Measurements from ENCODE around the gene CASP4.
A peak's percentile ranks its signal among the peaks of the same experiment; 100 is the strongest.

The CASP4 gene

GRCh38 chr11:104970756-104971155, 2.4 kb upstream of the CASP4 start:
- Histone ChIP-seq H3K4ac (ENCODE audit: low read length) (no peak overlapping the region), H2AK5ac (ENCODE audit: low read depth, low read length) (no peak overlapping the region), H3K18ac (ENCODE audit: low read length) (no peak overlapping the region), H3K4me1 (ENCODE audit: control insufficient read depth in 2 of 2, insufficient read depth in 1 of 2, low read depth in 1 of 2, low read length in 2 of 2) (no peaks in the 10 kb centered on the region), H3K4me2 (ENCODE audit: insufficient read depth, low read length, poor library complexity, severe bottlenecking) (no peak overlapping the region), H3K27me3 (ENCODE audit: control insufficient read depth in 3 of 3, insufficient read depth in 3 of 3, low read depth in 1 of 3, low read length in 3 of 3) (no peaks in the 10 kb centered on the region), H2BK15ac (ENCODE audit: low read length) (no peak overlapping the region), H2BK5ac (ENCODE audit: low read length) (no peak overlapping the region), H2AFZ (ENCODE audit: low read length) (no peak overlapping the region), H4K91ac (ENCODE audit: low read depth, low read length, poor library complexity) (no peak overlapping the region), H3K36me3 (replicated peaks in 1 of 2; ENCODE audit: control insufficient read depth in 2 of 2, insufficient read depth in 2 of 2, low read length in 2 of 2) (no peaks in the 10 kb centered on the region), H3K27ac (replicated peaks; ENCODE audit: low read length) (no peak overlapping the region), H3K4me3 (ENCODE audit: low read length in 2 of 2) (no peak overlapping the region), H3K23ac (ENCODE audit: low read depth, low read length, poor library complexity) (no peak overlapping the region), H4K8ac (ENCODE audit: low read depth, low read length) (no peak overlapping the region), H3K79me1 (ENCODE audit: low read depth, low read length) (no peaks in the 10 kb centered on the region), H3K9ac (ENCODE audit: low read depth, low read length, poor library complexity) (no peak overlapping the region), H3K14ac (ENCODE audit: low read length) (no peak overlapping the region), H2BK12ac (ENCODE audit: low read length) (no peak overlapping the region), H3K9me3 (replicated peaks in 1 of 2; ENCODE audit: control insufficient read depth in 2 of 2, insufficient read depth in 1 of 2, low read depth in 1 of 2, low read length in 2 of 2) (no peaks in the 10 kb centered on the region), H2BK120ac (ENCODE audit: low read depth, low read length) (no peak overlapping the region)
- DNase-seq (ENCODE audit: low spot score), result no peak

GRCh38 chr11:104968856-104969776, 742 bp upstream of the CASP4 start:
- no peak overlapping the region for H2AK5ac ChIP-seq (ENCODE audit: low read depth, low read length)
- H4K91ac ChIP-seq (ENCODE audit: low read depth, low read length, poor library complexity), result no peak overlapping the region
- no peaks in the 10 kb centered on the region for H3K4me1 ChIP-seq (ENCODE audit: control insufficient read depth in 2 of 2, insufficient read depth in 1 of 2, low read depth in 1 of 2, low read length in 2 of 2)
- no peak overlapping the region for H3K27ac ChIP-seq (replicated peaks; ENCODE audit: low read length)
- no peak overlapping the region for H3K4ac ChIP-seq (ENCODE audit: low read length)
- DNase-seq (ENCODE audit: low spot score), result no peak
- no peak overlapping the region for H2BK12ac ChIP-seq (ENCODE audit: low read length)
- H2BK120ac ChIP-seq (ENCODE audit: low read depth, low read length), result no peak overlapping the region
- no CpG with 5 or more reads among the region's 16 CpGs for WGBS, 2 donors (ENCODE audit: extremely low coverage in 2 of 2, insufficient read length in 2 of 2, insufficient replicate concordance in 1 of 2)
- no peak overlapping the region for H3K4me2 ChIP-seq (ENCODE audit: insufficient read depth, low read length, poor library complexity, severe bottlenecking)
- no peaks in the 10 kb centered on the region for H3K79me1 ChIP-seq (ENCODE audit: low read depth, low read length)
- H3K27me3 ChIP-seq (ENCODE audit: control insufficient read depth in 3 of 3, insufficient read depth in 3 of 3, low read depth in 1 of 3, low read length in 3 of 3), result no peaks in the 10 kb centered on the region
- H3K23ac ChIP-seq (ENCODE audit: low read depth, low read length, poor library complexity), result no peak overlapping the region
- no peaks in the 10 kb centered on the region for H3K36me3 ChIP-seq (replicated peaks in 1 of 2; ENCODE audit: control insufficient read depth in 2 of 2, insufficient read depth in 2 of 2, low read length in 2 of 2)
- H3K18ac ChIP-seq (ENCODE audit: low read length), result no peak overlapping the region
- no peak overlapping the region for H4K8ac ChIP-seq (ENCODE audit: low read depth, low read length)
- H2BK15ac ChIP-seq (ENCODE audit: low read length), result no peak overlapping the region
- no peak overlapping the region for H2BK5ac ChIP-seq (ENCODE audit: low read length)
- no peak overlapping the region for H3K9ac ChIP-seq (ENCODE audit: low read depth, low read length, poor library complexity)
- H2AFZ ChIP-seq (ENCODE audit: low read length), result no peak overlapping the region
- H3K9me3 ChIP-seq (replicated peaks in 1 of 2; ENCODE audit: control insufficient read depth in 2 of 2, insufficient read depth in 1 of 2, low read depth in 1 of 2, low read length in 2 of 2), result no peaks in the 10 kb centered on the region
- no peak overlapping the region for H3K14ac ChIP-seq (ENCODE audit: low read length)
- H3K4me3 ChIP-seq (ENCODE audit: low read length in 2 of 2), result no peak overlapping the region

- Histone ChIP-seq H2AFZ (ENCODE audit: low read length) (peak overlapping the region; percentile 29), H2AK5ac (ENCODE audit: low read depth, low read length) (no peak overlapping the region), H4K8ac (ENCODE audit: low read depth, low read length) (no peak overlapping the region), H2BK12ac (ENCODE audit: low read length) (no peak overlapping the region), H2BK5ac (ENCODE audit: low read length) (no peak overlapping the region), H2BK120ac (ENCODE audit: low read depth, low read length) (no peak overlapping the region), H3K4ac (ENCODE audit: low read length) (no peak overlapping the region), H3K36me3 (replicated peaks in 1 of 2; ENCODE audit: control insufficient read depth in 2 of 2, insufficient read depth in 2 of 2, low read length in 2 of 2) (no peaks in the 10 kb centered on the region), H3K27ac (replicated peaks; ENCODE audit: low read length) (no peak overlapping the region), H3K4me2 (ENCODE audit: insufficient read depth, low read length, poor library complexity, severe bottlenecking) (no peak overlapping the region), H3K9me3 (replicated peaks in 1 of 2; ENCODE audit: control insufficient read depth in 2 of 2, insufficient read depth in 1 of 2, low read depth in 1 of 2, low read length in 2 of 2) (peaks cover 0 to 3% of the 10 kb centered on the region in 2 donors), H4K91ac (ENCODE audit: low read depth, low read length, poor library complexity) (no peak overlapping the region), H3K9ac (ENCODE audit: low read depth, low read length, poor library complexity) (no peak overlapping the region), H3K4me1 (ENCODE audit: control insufficient read depth in 2 of 2, insufficient read depth in 1 of 2, low read depth in 1 of 2, low read length in 2 of 2) (no peaks in the 10 kb centered on the region), H3K18ac (ENCODE audit: low read length) (no peak overlapping the region), H2BK15ac (ENCODE audit: low read length) (no peak overlapping the region), H3K79me1 (ENCODE audit: low read depth, low read length) (no peaks in the 10 kb centered on the region), H3K27me3 (ENCODE audit: control insufficient read depth in 3 of 3, insufficient read depth in 3 of 3, low read depth in 1 of 3, low read length in 3 of 3) (no peaks in the 10 kb centered on the region), H3K23ac (ENCODE audit: low read depth, low read length, poor library complexity) (no peak overlapping the region), H3K4me3 (ENCODE audit: low read length in 2 of 2) (no peak overlapping the region), H3K14ac (ENCODE audit: low read length) (no peak overlapping the region)
- no peak for DNase-seq (ENCODE audit: low spot score)
- WGBS, 2 donors (ENCODE audit: extremely low coverage in 2 of 2, insufficient read length in 2 of 2, insufficient replicate concordance in 1 of 2), result no CpG with 5 or more reads among the region's 11 CpGs
These were observed 630 bp downstream of the CASP4 start for GRCh38 chr11:104967534-104968354.

- no peak overlapping the region for H2BK15ac ChIP-seq (ENCODE audit: low read length)
- H3K14ac ChIP-seq (ENCODE audit: low read length), result no peak overlapping the region
- no peaks in the 10 kb centered on the region for H3K79me1 ChIP-seq (ENCODE audit: low read depth, low read length)
- no peak overlapping the region for H2AK5ac ChIP-seq (ENCODE audit: low read depth, low read length)
- no peak overlapping the region for H3K4me2 ChIP-seq (ENCODE audit: insufficient read depth, low read length, poor library complexity, severe bottlenecking)
- no peak overlapping the region for H2AFZ ChIP-seq (ENCODE audit: low read length)
- no peak overlapping the region for H3K9ac ChIP-seq (ENCODE audit: low read depth, low read length, poor library complexity)
- no peak overlapping the region for H2BK12ac ChIP-seq (ENCODE audit: low read length)
- WGBS, 2 donors (ENCODE audit: extremely low coverage in 2 of 2, insufficient read length in 2 of 2, insufficient replicate concordance in 1 of 2), result no CpG with 5 or more reads among the region's 5 CpGs
- no peak overlapping the region for H4K8ac ChIP-seq (ENCODE audit: low read depth, low read length)
- no peak overlapping the region for H2BK5ac ChIP-seq (ENCODE audit: low read length)
- H4K91ac ChIP-seq (ENCODE audit: low read depth, low read length, poor library complexity), result no peak overlapping the region
- no peak overlapping the region for H3K27ac ChIP-seq (replicated peaks; ENCODE audit: low read length)
- H3K23ac ChIP-seq (ENCODE audit: low read depth, low read length, poor library complexity), result no peak overlapping the region
- H3K4ac ChIP-seq (ENCODE audit: low read length), result no peak overlapping the region
- no peak for DNase-seq (ENCODE audit: low spot score)
- no peak overlapping the region for H2BK120ac ChIP-seq (ENCODE audit: low read depth, low read length)
- no peak overlapping the region for H3K4me3 ChIP-seq (ENCODE audit: low read length in 2 of 2)
- H3K36me3 ChIP-seq (replicated peaks in 1 of 2; ENCODE audit: control insufficient read depth in 2 of 2, insufficient read depth in 2 of 2, low read length in 2 of 2), result no peaks in the 10 kb centered on the region
- H3K18ac ChIP-seq (ENCODE audit: low read length), result no peak overlapping the region
- peaks cover 0 to 3% of the 10 kb centered on the region in 2 donors for H3K9me3 ChIP-seq (replicated peaks in 1 of 2; ENCODE audit: control insufficient read depth in 2 of 2, insufficient read depth in 1 of 2, low read depth in 1 of 2, low read length in 2 of 2)
- H3K4me1 ChIP-seq (ENCODE audit: control insufficient read depth in 2 of 2, insufficient read depth in 1 of 2, low read depth in 1 of 2, low read length in 2 of 2), result no peaks in the 10 kb centered on the region
- no peaks in the 10 kb centered on the region for H3K27me3 ChIP-seq (ENCODE audit: control insufficient read depth in 3 of 3, insufficient read depth in 3 of 3, low read depth in 1 of 3, low read length in 3 of 3)
These were observed 2.6 kb downstream of the CASP4 start for GRCh38 chr11:104965735-104966134.
